Measurements from ENCODE around the gene SPEN.

The SPEN gene

GRCh38 chr1:15852036-15852827, 4.7 kb downstream of the SPEN start:
- H3K4me3 ChIP-seq (ENCODE audit: low read length) = no peak overlapping the region
- DNase-seq (ENCODE audit: low read depth) = no peak
- TF ChIP-seq CTCF (conservative IDR thresholded peaks at IDR 0.05; ENCODE audit: low read depth, low read length) = no peak

- no peak overlapping the region for H3K4me3 ChIP-seq (ENCODE audit: low read length)
- no peak for DNase-seq (ENCODE audit: low read depth)
- no peak for TF ChIP-seq CTCF (conservative IDR thresholded peaks at IDR 0.05; ENCODE audit: low read depth, low read length)
These were observed 5.4 kb downstream of the SPEN start for GRCh38 chr1:15852828-15853302.

GRCh38 chr1:15856888-15857287, 9.4 kb downstream of the SPEN start:
- TF ChIP-seq CTCF (conservative IDR thresholded peaks at IDR 0.05; ENCODE audit: low read depth, low read length) = no peak
- DNase-seq (ENCODE audit: low read depth) = no peak

GRCh38 chr1:15858069-15858670, 10.7 kb downstream of the SPEN start:
- no peak for DNase-seq (ENCODE audit: low read depth)
- no peak overlapping the region for H3K4me3 ChIP-seq (ENCODE audit: low read length)
- TF ChIP-seq CTCF (conservative IDR thresholded peaks at IDR 0.05; ENCODE audit: low read depth, low read length) = no peak

More at GRCh38 chr1:15856888-15857287, 9.4 kb downstream of the SPEN start:
- H3K4me3 ChIP-seq (ENCODE audit: low read length) = no peak overlapping the region

- DNase-seq (ENCODE audit: low read depth) = no peak
- no peak overlapping the region for H3K4me3 ChIP-seq (ENCODE audit: low read length)
- TF ChIP-seq CTCF (conservative IDR thresholded peaks at IDR 0.05; ENCODE audit: low read depth, low read length) = no peak
These were observed 11.3 kb downstream of the SPEN start for GRCh38 chr1:15858672-15859372.

- no peak for TF ChIP-seq CTCF (conservative IDR thresholded peaks at IDR 0.05; ENCODE audit: low read depth, low read length)
- no peak overlapping the region for H3K4me3 ChIP-seq (ENCODE audit: low read length)
- DNase-seq (ENCODE audit: low read depth) = no peak
These were observed 15.8 kb downstream of the SPEN start for GRCh38 chr1:15863156-15863901.

Measured in retinal pigment epithelial cell (primary cell).